Loucy (cell line): ENCODE data around the gene TRIM33.

Experiments
- CTCF ChIP-seq: fragments of 200-600 bp; sonication (generic); conservative IDR thresholded peaks from 2 replicates; pipeline ENCODE4 v1.5.1; 2014; ENCODE audit warnings: mild to moderate bottlenecking, antibody characterized with exemption, low read length
- EZH2phosphoT487 ChIP-seq: fragments of 200-600 bp; IDR thresholded peaks from 2 replicates; pipeline ENCODE4 v1.6.1; 2018; ENCODE audit warnings: antibody characterized with exemption, mild to moderate bottlenecking, moderate library complexity, borderline replicate concordance

GRCh38 chr1:114359791-114360190, 151.2 kb downstream of the TRIM33 start:
- TF ChIP-seq CTCF: no peak
- TF ChIP-seq EZH2phosphoT487: no peak
